Measurements from ENCODE around the gene FARS2. TPM values are rescaled to one million over a fixed set of nuclear protein-coding genes. Genes with fewer than 3 reads are reported as not detected.

FARS2 gene
- polyA plus RNA-seq, 3 donors = 12.2 to 21.6 (median 17.7) TPM

DNA sequence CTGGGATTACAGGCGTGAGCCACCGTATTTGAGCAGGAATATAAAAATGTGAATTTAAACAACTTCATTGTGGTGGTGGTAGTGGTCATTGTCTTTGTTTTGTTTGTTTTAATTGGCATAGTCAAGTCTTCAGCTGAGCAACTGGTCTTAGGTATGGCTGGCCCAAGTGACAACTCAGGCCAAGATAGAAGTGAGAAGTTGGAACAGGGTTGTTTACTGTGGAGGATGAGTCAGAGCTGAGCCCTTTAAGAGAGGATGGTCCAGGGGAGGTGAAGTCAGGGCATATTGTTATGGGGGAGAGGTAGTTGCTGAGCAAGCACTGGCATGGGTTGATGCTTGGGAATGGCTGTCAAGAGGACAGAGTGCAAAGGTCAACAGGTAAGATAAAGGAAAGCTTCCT is 308.2 kb downstream of the FARS2 start:
- H3K27me3 ChIP-seq (ENCODE audit: control insufficient read depth in 2 of 2, insufficient read depth in 2 of 2, low read length in 2 of 2) = no peaks in the 10 kb centered on the region
- H3K27me3 Mint-ChIP-seq (ENCODE audit: low read depth in 3 of 3) = peaks cover 0 to 3% (median 2%) of the 10 kb centered on the region in 3 donors
- no peak overlapping the region for H3K9ac ChIP-seq (ENCODE audit: insufficient read depth, low read length, poor library complexity, severe bottlenecking)
- no peaks in the 10 kb centered on the region for H3K79me2 ChIP-seq (ENCODE audit: insufficient read depth, low read length)
- DNase-seq = no peak
- intact Hi-C loops (cut with micrococcal nuclease) = no loop called here
- no peak overlapping the region for H3K4me3 ChIP-seq (replicated peaks in 1 of 3; ENCODE audit: low read depth in 2 of 3, low read length in 3 of 3)
- peaks cover under 1 to 10% of the 10 kb centered on the region in 2 donors for H3K9me3 ChIP-seq (replicated peaks in 1 of 2; ENCODE audit: control insufficient read depth in 1 of 2, insufficient read depth in 1 of 2, low read length in 2 of 2)
- no peaks in the 10 kb centered on the region for H4K20me1 ChIP-seq (ENCODE audit: insufficient read depth, low read length)
- H3K4me3 Mint-ChIP-seq = no peak overlapping the region
- peaks cover 3 to 11% (median 7%) of the 10 kb centered on the region in 7 donors for H3K9me3 Mint-ChIP-seq
- H2AFZ ChIP-seq (ENCODE audit: insufficient read depth, low read depth, low read length, poor library complexity, severe bottlenecking) = no peak overlapping the region
- no peak overlapping the region for H3K27ac ChIP-seq (ENCODE audit: low read depth in 1 of 2, low read length in 2 of 2)
- H3K4me1 ChIP-seq (ENCODE audit: control insufficient read depth in 1 of 2, insufficient read depth in 2 of 2, low read length in 2 of 2) = no peaks in the 10 kb centered on the region
- H3K4me1 Mint-ChIP-seq = no peaks in the 10 kb centered on the region
- WGBS (ENCODE audit: insufficient coverage) = no CpG with 5 or more reads among the region's 2 CpGs
- H3K36me3 Mint-ChIP-seq = no peaks in the 10 kb centered on the region
- H3K4me2 ChIP-seq (replicated peaks; ENCODE audit: extremely low read depth, low read length, poor library complexity, severe bottlenecking) = no peak overlapping the region
- TF ChIP-seq, protein P1, sequence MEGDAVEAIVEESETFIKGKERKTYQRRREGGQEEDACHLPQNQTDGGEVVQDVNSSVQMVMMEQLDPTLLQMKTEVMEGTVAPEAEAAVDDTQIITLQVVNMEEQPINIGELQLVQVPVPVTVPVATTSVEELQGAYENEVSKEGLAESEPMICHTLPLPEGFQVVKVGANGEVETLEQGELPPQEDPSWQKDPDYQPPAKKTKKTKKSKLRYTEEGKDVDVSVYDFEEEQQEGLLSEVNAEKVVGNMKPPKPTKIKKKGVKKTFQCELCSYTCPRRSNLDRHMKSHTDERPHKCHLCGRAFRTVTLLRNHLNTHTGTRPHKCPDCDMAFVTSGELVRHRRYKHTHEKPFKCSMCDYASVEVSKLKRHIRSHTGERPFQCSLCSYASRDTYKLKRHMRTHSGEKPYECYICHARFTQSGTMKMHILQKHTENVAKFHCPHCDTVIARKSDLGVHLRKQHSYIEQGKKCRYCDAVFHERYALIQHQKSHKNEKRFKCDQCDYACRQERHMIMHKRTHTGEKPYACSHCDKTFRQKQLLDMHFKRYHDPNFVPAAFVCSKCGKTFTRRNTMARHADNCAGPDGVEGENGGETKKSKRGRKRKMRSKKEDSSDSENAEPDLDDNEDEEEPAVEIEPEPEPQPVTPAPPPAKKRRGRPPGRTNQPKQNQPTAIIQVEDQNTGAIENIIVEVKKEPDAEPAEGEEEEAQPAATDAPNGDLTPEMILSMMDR (IDR thresholded peaks at IDR 0.05) = no peak
- H3K36me3 ChIP-seq (replicated peaks in 1 of 2; ENCODE audit: control insufficient read depth in 1 of 2, insufficient read depth in 2 of 2, low read length in 2 of 2) = no peaks in the 10 kb centered on the region
- no peak overlapping the region for H3K27ac Mint-ChIP-seq

GRCh38 chr6:5570641-5571040 is 309.3 kb downstream of the FARS2 start:
- no peak for DNase-seq
- Histone ChIP-seq H2AFZ (ENCODE audit: insufficient read depth, low read depth, low read length, poor library complexity, severe bottlenecking) (no peak overlapping the region), H3K27me3 (ENCODE audit: control insufficient read depth in 2 of 2, insufficient read depth in 2 of 2, low read length in 2 of 2) (no peaks in the 10 kb centered on the region), H3K4me3 (replicated peaks in 1 of 3; ENCODE audit: low read depth in 2 of 3, low read length in 3 of 3) (no peak overlapping the region), H3K36me3 (replicated peaks in 1 of 2; ENCODE audit: control insufficient read depth in 1 of 2, insufficient read depth in 2 of 2, low read length in 2 of 2) (no peaks in the 10 kb centered on the region), H3K4me2 (replicated peaks; ENCODE audit: extremely low read depth, low read length, poor library complexity, severe bottlenecking) (no peak overlapping the region), H3K27ac (ENCODE audit: low read depth in 1 of 2, low read length in 2 of 2) (no peak overlapping the region), H3K9me3 (replicated peaks in 1 of 2; ENCODE audit: control insufficient read depth in 1 of 2, insufficient read depth in 1 of 2, low read length in 2 of 2) (peaks cover 3 to 7% of the 10 kb centered on the region in 2 donors), H3K9ac (ENCODE audit: insufficient read depth, low read length, poor library complexity, severe bottlenecking) (no peak overlapping the region), H4K20me1 (ENCODE audit: insufficient read depth, low read length) (no peaks in the 10 kb centered on the region), H3K4me1 (ENCODE audit: control insufficient read depth in 1 of 2, insufficient read depth in 2 of 2, low read length in 2 of 2) (no peaks in the 10 kb centered on the region), H3K79me2 (ENCODE audit: insufficient read depth, low read length) (no peaks in the 10 kb centered on the region)
- no peak overlapping the region for H3K27ac Mint-ChIP-seq
- H3K4me3 Mint-ChIP-seq = no peak overlapping the region
- intact Hi-C loops (cut with micrococcal nuclease) = no loop called here
- 6% methylated on average over 3 of the region's 6 CpGs for whole genome bisulfite sequencing (ENCODE audit: insufficient coverage)
- peaks cover 0 to 3% (median 2%) of the 10 kb centered on the region in 3 donors for H3K27me3 Mint-ChIP-seq (ENCODE audit: low read depth in 3 of 3)
- peaks cover 5 to 16% (median 10%) of the 10 kb centered on the region in 7 donors for H3K9me3 Mint-ChIP-seq
- no peaks in the 10 kb centered on the region for H3K4me1 Mint-ChIP-seq
- peaks cover 0 to 2% of the 10 kb centered on the region in 2 donors for H3K36me3 Mint-ChIP-seq
- TF ChIP-seq, protein P1 (IDR thresholded peaks at IDR 0.05) = no peak

Data from CD14-positive monocyte (primary cell).